ENCODE measurements around the gene RABGAP1L.

The RABGAP1L gene

DNA sequence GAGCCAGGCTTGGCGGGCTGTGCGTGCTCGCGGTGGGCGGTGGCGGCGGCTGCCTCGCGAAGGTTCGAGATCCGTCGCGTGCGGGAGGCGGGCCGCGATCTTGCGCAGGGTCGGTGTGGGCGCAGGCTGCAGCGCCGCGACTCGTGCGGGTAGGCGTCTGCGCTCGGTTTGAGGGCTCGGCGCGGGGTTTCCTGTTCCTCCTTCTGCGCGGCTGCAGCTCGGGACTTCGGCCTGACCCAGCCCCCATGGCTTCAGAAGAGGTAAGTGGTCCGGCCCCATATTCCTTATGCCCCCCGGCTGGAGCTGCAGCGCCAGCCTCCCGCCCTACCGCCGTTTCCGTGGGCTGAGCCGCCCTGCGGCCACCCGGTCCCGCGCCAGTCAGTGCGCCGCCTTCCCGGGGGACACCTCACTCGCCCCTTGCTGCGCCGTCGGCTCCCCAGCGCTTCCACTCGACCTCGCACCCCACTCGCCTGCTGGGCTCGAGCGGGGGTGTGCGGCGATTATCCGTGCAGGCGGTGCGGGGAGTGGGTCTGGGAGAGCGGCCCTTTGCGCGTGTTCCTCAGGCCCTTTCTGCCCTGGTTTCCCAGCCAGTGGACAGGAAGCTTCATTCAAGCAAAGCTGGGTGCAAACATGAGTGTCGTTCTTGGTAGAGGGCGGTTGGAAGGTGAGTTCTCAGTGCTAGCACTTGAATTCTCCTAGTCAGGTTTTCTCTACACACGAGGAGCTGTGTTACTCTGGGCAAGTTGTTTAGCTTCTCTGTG lies 840.8 kb downstream of the RABGAP1L start, which contains the start of gene CACYBP:
Gene CACYBP (plus strand): TSS at position 12 of the 761 bp plus-strand sequence. CDS start 234 bp downstream, at position 246.
- Histone ChIP-seq H3K9me3 (peaks cover 4% of the 10 kb centered on the region; the same call in 1 of the 2 replicates), H3K4me3 (peak within 1 kb of the TSS; percentile 98), H3K27me3 (no peaks in the 10 kb centered on the region), H3K27ac (peak within 1 kb of the TSS; percentile 99), H4K20me1 (peaks cover 51% of the 10 kb centered on the region), H3K36me3 (peaks cover 19% of the 10 kb centered on the region), H3K4me2 (peak within 1 kb of the TSS; percentile 91), H3K9ac (peak within 1 kb of the TSS; percentile 98), H3K4me1 (peaks cover 35% of the 10 kb centered on the region)
- TF ChIP-seq Cebpa-rat (IDR thresholded peaks at IDR 0.05) = no peak

DNA sequence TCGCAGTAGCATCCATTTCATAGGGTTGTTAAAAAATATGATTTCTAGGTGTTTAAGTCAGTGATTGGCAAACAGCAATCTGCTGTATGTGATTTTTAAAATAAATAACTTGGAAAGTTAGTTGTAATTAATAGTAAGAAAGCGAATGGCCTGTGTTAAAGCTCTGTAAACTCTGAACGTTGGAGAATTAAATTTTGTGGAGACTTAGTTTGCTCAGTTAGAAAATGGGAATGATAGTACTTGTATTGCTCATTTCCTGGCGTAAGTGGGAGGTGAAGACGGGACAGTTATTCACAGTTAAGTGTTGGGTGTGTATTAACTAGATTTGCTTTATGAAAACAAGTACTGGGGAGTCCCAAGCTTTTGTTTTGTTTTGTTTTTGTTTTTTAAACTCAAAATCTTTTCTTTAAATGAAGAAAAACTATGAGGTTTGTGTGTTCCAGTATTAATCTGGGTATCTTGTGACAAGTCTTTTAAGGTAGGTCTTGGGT lies 841.4 kb downstream of the RABGAP1L start:
- H3K9me3 ChIP-seq = peaks cover 4% of the 10 kb centered on the region; the same call in 1 of the 2 replicates
- H3K27ac ChIP-seq = peak overlapping the region; percentile 99
- H3K4me2 ChIP-seq = peak overlapping the region; percentile 86
- peak overlapping the region; percentile 98 for H3K9ac ChIP-seq
- H3K4me1 ChIP-seq = peaks cover 35% of the 10 kb centered on the region
- H4K20me1 ChIP-seq = peaks cover 57% of the 10 kb centered on the region
- H3K4me3 ChIP-seq = peak overlapping the region; percentile 98
- H3K27me3 ChIP-seq = no peaks in the 10 kb centered on the region
- no peak for TF ChIP-seq Cebpa-rat (IDR thresholded peaks at IDR 0.05)
- peaks cover 22% of the 10 kb centered on the region for H3K36me3 ChIP-seq

DNA sequence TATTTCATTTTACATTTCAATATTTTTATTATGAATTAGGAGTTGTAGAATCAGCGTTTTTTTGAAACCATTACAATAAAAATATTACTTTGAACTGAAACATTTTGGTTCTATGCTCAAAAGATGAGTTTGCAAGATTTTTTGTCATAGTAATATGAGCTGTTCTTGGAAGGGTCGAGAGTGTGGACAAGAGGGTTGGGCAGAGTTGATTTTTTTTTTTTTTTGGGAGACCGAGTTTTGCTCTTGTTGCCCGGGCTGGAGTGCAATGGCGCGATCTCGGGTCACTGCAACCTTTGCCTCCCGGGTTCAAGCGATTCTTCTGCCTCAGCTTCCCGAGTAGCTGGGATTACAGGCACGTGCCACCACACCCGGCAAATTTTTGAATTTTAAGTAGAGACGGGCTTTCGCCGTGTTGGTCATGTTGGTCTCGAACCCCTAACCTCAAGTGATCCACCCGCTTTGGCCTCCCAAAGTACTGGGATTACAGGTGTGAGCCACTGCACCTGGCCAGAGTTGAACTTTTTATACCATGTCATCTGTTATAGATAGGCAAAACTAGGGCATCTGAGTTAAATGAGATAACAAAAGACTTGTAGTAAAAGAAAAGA lies 843.7 kb downstream of the RABGAP1L start:
- Histone ChIP-seq H3K27me3 (no peaks in the 10 kb centered on the region), H3K4me1 (peaks cover 35% of the 10 kb centered on the region), H3K27ac (no peak overlapping the region), H3K4me3 (no peak overlapping the region), H3K9ac (no peak overlapping the region), H3K4me2 (peak overlapping the region; percentile 15; the same call in 1 of the 2 replicates), H4K20me1 (peaks cover 80% of the 10 kb centered on the region), H3K36me3 (peaks cover 36% of the 10 kb centered on the region), H3K9me3 (no peaks in the 10 kb centered on the region)
- TF ChIP-seq Cebpa-rat (IDR thresholded peaks at IDR 0.05) = no peak

DNA sequence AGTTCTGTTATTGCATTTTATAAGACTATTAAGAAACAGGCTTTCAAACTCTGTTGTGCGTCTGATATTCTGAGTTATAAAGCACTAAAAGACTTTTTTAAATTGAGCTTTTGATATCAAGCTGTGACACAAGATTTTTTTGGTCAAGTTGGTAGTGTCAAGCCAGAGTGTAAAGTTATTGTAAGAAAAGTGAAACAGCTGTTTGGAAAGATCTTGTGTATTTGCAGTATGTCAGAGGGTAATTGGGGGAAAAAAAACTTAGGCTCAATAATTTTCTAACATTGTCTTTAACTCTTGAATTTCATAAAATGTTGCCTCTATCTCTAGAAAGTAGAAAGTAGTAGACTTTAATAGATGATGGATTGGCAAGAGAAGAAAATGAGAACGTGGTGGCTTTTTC lies 844.2 kb downstream of the RABGAP1L start:
- TF ChIP-seq Cebpa-rat (IDR thresholded peaks at IDR 0.05) = no peak
- Histone ChIP-seq H4K20me1 (peaks cover 85% of the 10 kb centered on the region), H3K27ac (no peak overlapping the region), H3K9me3 (no peaks in the 10 kb centered on the region), H3K9ac (no peak overlapping the region), H3K4me2 (peak overlapping the region; percentile 15; the same call in 1 of the 2 replicates), H3K36me3 (peaks cover 41% of the 10 kb centered on the region), H3K4me1 (peaks cover 30% of the 10 kb centered on the region), H3K27me3 (no peaks in the 10 kb centered on the region), H3K4me3 (no peak overlapping the region)

DNA sequence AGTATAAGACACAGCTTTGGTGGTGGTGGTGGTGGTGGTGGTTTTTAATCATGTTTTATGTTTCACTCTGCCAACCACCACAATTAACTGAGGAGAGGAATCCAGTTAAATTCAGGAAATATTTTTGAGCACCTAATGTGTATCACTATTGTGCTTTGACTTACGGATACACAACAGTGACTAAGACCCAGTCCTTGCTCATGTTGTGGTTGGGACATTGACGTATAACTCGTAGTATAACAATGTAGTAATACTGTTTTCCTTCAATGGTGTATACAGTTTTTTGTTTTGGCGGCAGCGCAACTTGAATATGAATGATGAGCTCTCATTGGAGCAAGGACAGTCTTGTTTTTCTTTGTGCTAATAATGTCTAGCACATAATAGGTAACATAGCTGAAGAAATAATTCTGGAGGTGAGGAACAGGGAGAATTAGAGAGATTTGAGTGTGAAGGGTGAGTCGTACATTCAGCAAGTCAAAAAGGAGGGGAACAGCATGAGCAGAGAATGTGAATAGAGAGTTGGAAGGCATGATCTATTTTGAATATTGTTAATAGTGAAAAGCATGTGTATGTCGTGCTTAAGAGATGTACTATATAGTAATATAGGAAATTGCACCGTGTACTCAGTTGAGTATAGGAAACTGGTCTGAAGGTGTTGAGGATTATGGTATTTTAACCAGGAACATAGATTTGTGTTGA lies 845.9 kb downstream of the RABGAP1L start:
- H3K27ac ChIP-seq = no peak overlapping the region
- H3K4me2 ChIP-seq = no peak overlapping the region
- TF ChIP-seq Cebpa-rat (IDR thresholded peaks at IDR 0.05) = no peak
- no peak overlapping the region for H3K9ac ChIP-seq
- peaks cover 100% of the 10 kb centered on the region for H4K20me1 ChIP-seq
- peaks cover 26% of the 10 kb centered on the region for H3K4me1 ChIP-seq
- no peak overlapping the region for H3K4me3 ChIP-seq
- no peaks in the 10 kb centered on the region for H3K9me3 ChIP-seq
- H3K27me3 ChIP-seq = no peaks in the 10 kb centered on the region
- H3K36me3 ChIP-seq = peaks cover 58% of the 10 kb centered on the region

DNA sequence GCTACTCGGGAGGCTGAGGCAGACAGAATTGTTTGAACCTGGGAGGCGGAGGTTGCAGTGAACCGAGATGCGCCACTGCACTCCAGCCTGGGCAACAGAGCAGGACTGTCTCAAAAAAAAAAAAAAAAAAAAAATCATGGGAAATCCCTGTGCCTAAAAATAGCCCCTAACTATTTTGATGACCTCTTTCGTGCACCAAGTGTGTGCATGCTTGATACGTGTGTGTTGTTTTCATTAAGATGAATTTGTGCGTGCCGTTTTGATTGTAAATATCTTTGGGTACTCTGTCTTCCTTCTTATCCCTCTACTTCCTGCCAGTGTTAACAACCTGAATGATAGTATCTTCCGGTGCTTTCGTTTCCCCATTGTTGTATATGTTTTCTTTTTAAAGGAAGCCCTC lies 850.2 kb downstream of the RABGAP1L start:
- Histone ChIP-seq H3K9me3 (no peaks in the 10 kb centered on the region), H3K27me3 (no peaks in the 10 kb centered on the region), H3K4me3 (no peak overlapping the region), H3K36me3 (peaks cover 100% of the 10 kb centered on the region), H3K27ac (no peak overlapping the region), H3K4me2 (no peak overlapping the region), H3K9ac (no peak overlapping the region), H4K20me1 (peaks cover 65% of the 10 kb centered on the region), H3K4me1 (no peaks in the 10 kb centered on the region)
- TF ChIP-seq Cebpa-rat (IDR thresholded peaks at IDR 0.05) = no peak

DNA sequence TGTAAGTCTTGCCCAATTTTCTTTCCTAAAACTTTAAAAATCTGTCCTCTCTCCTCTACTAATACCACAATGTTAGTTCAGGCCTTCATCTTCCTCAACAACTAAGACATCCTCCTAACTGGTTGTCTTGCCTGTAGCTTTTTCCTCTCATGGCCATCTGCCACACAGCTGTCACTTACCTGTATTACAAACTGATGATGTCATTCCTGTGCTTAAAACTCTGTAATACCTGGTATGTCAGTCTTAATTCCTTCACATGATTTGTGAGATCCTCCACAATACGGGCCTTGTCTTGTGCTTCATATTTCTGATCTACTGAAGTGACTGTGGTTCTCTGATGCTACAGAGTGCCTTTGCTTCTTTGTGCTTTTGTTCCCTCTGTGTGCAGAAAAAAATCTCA lies 854.1 kb downstream of the RABGAP1L start:
- Histone ChIP-seq H3K27ac (no peak overlapping the region), H3K9me3 (no peaks in the 10 kb centered on the region), H3K9ac (no peak overlapping the region), H4K20me1 (peaks cover 47% of the 10 kb centered on the region; the same call in 1 of the 2 replicates), H3K4me2 (no peak overlapping the region), H3K27me3 (no peaks in the 10 kb centered on the region), H3K4me3 (no peak overlapping the region), H3K36me3 (peaks cover 100% of the 10 kb centered on the region), H3K4me1 (no peaks in the 10 kb centered on the region)
- no peak for TF ChIP-seq Cebpa-rat (IDR thresholded peaks at IDR 0.05)

DNA sequence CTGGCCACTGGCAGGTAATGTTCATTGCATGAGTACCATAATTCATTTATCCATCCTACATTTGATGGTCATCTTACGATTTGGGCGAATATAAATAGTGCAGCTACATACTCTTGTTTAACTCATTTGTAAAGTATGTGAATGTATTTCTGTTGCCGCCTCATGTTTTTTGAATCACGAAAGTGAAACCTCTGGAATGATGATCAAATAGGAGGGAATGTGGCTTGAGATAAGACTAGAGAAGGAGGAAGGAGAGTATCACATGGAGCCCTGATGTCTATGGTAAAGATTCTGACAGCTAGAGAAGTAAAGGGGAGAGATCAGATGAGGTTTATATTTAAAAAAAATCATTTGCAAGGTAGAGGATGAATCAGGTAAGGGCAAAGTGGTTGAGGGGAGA lies 855.9 kb downstream of the RABGAP1L start:
- no peaks in the 10 kb centered on the region for H3K9me3 ChIP-seq
- peaks cover 41% of the 10 kb centered on the region; the same call in 1 of the 2 replicates for H4K20me1 ChIP-seq
- H3K4me1 ChIP-seq = no peaks in the 10 kb centered on the region
- H3K27ac ChIP-seq = no peak overlapping the region
- TF ChIP-seq Cebpa-rat (IDR thresholded peaks at IDR 0.05) = no peak
- H3K9ac ChIP-seq = no peak overlapping the region
- H3K4me3 ChIP-seq = no peak overlapping the region
- no peak overlapping the region for H3K4me2 ChIP-seq
- H3K36me3 ChIP-seq = peaks cover 97% of the 10 kb centered on the region
- H3K27me3 ChIP-seq = no peaks in the 10 kb centered on the region

DNA sequence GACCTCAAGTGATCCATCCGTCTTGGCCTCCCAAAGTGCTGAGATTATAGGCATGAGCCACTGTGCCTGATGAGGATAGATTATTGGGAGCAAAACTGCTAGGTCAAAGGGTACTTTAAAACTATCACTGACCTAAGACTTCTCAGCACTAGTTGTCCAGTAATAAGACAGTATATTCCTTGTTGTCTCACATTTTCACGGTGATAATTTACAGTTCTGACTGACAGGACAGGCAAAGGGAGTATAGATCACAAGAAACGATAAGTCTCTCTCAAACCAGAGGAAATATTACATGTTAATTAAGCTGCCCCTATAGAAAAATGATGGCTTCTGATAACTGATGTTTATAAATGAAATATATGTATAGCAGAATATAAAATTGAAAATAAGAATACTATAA lies 860.2 kb downstream of the RABGAP1L start:
- Histone ChIP-seq H3K4me2 (no peak overlapping the region), H3K4me3 (no peak overlapping the region), H3K27me3 (no peaks in the 10 kb centered on the region), H3K9me3 (no peaks in the 10 kb centered on the region), H3K9ac (no peak overlapping the region), H3K36me3 (peaks cover 57% of the 10 kb centered on the region), H4K20me1 (peaks cover 44% of the 10 kb centered on the region; the same call in 1 of the 2 replicates), H3K27ac (no peak overlapping the region), H3K4me1 (peaks cover 20% of the 10 kb centered on the region; the same call in 1 of the 2 replicates)
- no peak for TF ChIP-seq Cebpa-rat (IDR thresholded peaks at IDR 0.05)
